Colonic mucosa (tissue), 4 donors: ENCODE results near the gene TRIM66. TPM values are rescaled to one million over a fixed set of nuclear protein-coding genes. Genes with fewer than 3 reads are reported as not detected.

Source experiments
- DNase-seq: peaks from one replicate; pipeline ENCODE4 v3.0.0-alpha.2; 2020
- H3K27ac ChIP-seq: fragments of 200-600 bp; one replicate; pipeline ENCODE4 v1.8.0; 2021
- H3K27me3 ChIP-seq: fragments of 200-600 bp; one replicate; pipeline ENCODE4 v1.8.0; 2021
- H3K36me3 ChIP-seq: fragments of 200-600 bp; one replicate; pipeline ENCODE4 v1.8.0; 2021
- H3K4me1 ChIP-seq: fragments of 200-600 bp; one replicate; pipeline ENCODE4 v1.8.0; 2021; ENCODE audit warnings: mild to moderate bottlenecking
- H3K4me3 ChIP-seq: fragments of 200-600 bp; one replicate; pipeline ENCODE4 v1.8.0; 2021
- H3K9ac ChIP-seq, 2 donors: one replicate each; pipeline ENCODE4 v1.7.0; 2013; ENCODE audit warnings: control low read depth in 2 of 2, low read depth in 2 of 2, low read length in 2 of 2
- H3K9me3 ChIP-seq: fragments of 200-600 bp; one replicate; pipeline ENCODE4 v1.8.0; 2021
- intact Hi-C: fragments of 100-400 bp; cut with DNase I; formaldehyde crosslinking; loops from one replicate; pipeline ENCODE4 v1.14.1; 2022
- total RNA-seq, 2 donors: library from RNA; stranded (reverse); fragmentation: NEBNext Ultra II Directional in 1 of 2; extraction: Animal tissue kit (Norgen Biotek cat#: 25700) in 1 of 2; gene quantifications; one replicate each; pipeline ENCODE4 v1.2.1, GENCODE V29; 2021
- TF ChIP-seq, protein P1 (sequence below): fragments of 200-600 bp; IDR thresholded peaks from one replicate; pipeline ENCODE4 v1.8.0; 2022; ENCODE audit warnings: antibody characterized with exemption, mild to moderate bottlenecking
- donor health status: healthy.
- donor health status: DM: no; HTN: no; CAD: no.
- donor health status: DM: no; HTN: no; CAD: no.

The TRIM66 gene
- total RNA-seq, 2 donors from 2014 or later, result 5.9 to 10.6 TPM

DNA sequence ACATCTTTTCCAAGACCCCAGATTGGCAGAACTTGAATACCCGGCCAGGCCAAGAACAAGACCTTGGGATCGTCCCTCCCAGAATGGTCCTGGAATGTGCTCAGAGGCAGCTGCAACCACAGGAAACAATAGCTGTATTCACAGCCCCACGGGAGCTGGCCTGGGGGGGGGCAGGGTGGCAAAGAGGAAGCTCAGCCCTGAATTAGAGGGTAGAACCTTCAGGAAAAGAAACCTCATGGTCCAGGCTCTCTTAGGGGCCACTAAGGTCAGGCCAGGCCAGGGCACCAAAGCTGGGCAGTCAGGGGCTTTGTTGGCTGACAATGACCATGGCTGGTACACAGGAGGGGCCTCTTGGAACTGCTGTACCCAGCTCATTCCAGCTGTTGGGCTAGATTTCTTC lies 17.4 kb upstream of the TRIM66 start:
- no peaks in the 10 kb centered on the region for H3K9me3 ChIP-seq
- H3K36me3 ChIP-seq, result no peaks in the 10 kb centered on the region
- H3K27me3 ChIP-seq, result no peaks in the 10 kb centered on the region
- H3K4me3 ChIP-seq, result no peak overlapping the region
- intact Hi-C loops, result loop anchor here (5.0 kb wide), 1 partner anchor 392 kb away; the partner anchor contains the start of gene SCUBE2
- no peak overlapping the region for H3K27ac ChIP-seq
- TF ChIP-seq, protein P1, sequence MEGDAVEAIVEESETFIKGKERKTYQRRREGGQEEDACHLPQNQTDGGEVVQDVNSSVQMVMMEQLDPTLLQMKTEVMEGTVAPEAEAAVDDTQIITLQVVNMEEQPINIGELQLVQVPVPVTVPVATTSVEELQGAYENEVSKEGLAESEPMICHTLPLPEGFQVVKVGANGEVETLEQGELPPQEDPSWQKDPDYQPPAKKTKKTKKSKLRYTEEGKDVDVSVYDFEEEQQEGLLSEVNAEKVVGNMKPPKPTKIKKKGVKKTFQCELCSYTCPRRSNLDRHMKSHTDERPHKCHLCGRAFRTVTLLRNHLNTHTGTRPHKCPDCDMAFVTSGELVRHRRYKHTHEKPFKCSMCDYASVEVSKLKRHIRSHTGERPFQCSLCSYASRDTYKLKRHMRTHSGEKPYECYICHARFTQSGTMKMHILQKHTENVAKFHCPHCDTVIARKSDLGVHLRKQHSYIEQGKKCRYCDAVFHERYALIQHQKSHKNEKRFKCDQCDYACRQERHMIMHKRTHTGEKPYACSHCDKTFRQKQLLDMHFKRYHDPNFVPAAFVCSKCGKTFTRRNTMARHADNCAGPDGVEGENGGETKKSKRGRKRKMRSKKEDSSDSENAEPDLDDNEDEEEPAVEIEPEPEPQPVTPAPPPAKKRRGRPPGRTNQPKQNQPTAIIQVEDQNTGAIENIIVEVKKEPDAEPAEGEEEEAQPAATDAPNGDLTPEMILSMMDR, result no peak
- no peak overlapping the region for H3K9ac ChIP-seq
- no peaks in the 10 kb centered on the region for H3K4me1 ChIP-seq
- DNase-seq, result no peak

- TF ChIP-seq, protein P1, result no peak
- DNase-seq, result no peak
- intact Hi-C loops, result loop anchor here (5.0 kb wide), 1 partner anchor 393 kb away; the partner anchor contains the start of gene SCUBE2
- no peaks in the 10 kb centered on the region for H3K4me1 ChIP-seq
- H3K27me3 ChIP-seq, result no peaks in the 10 kb centered on the region
- peaks cover 7% of the 10 kb centered on the region for H3K36me3 ChIP-seq
- H3K4me3 ChIP-seq, result no peak overlapping the region
- H3K9ac ChIP-seq, result no peak overlapping the region
- H3K9me3 ChIP-seq, result no peaks in the 10 kb centered on the region
- no peak overlapping the region for H3K27ac ChIP-seq
These were observed 16.5 kb upstream of the TRIM66 start for GRCh38 chr11:8698917-8699441.

DNA sequence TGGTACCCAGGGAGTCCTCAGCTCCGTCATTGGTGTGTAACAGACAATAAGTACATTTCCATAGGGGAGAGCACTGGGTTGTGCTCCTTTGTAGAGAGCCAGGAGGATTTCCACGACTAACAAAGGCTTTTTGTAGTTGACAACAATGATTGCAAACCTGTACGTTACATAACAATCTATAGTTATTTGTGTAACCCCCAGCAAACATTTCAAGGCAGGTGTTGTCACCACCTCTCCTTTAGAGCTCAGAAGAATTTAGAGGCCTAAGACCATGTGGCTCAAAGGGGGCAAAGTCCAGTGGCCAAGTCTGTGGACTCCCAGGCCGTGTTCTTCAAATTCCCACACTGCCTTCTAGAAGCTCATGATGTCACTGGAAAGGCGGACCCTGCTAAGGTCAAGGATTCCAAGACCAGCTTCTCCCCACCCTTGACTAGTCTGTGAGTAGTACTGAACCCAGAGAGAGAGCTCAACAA lies 15.9 kb upstream of the TRIM66 start:
- Histone ChIP-seq H3K36me3 (peaks cover 10% of the 10 kb centered on the region), H3K27ac (no peak overlapping the region), H3K4me3 (no peak overlapping the region), H3K9ac (no peak overlapping the region), H3K27me3 (no peaks in the 10 kb centered on the region), H3K9me3 (no peaks in the 10 kb centered on the region), H3K4me1 (no peaks in the 10 kb centered on the region)
- TF ChIP-seq, protein P1, result no peak
- intact Hi-C loops, result loop anchor here (5.0 kb wide), 1 partner anchor 394 kb away; the partner anchor contains the start of gene SCUBE2
- no peak for DNase-seq

DNA sequence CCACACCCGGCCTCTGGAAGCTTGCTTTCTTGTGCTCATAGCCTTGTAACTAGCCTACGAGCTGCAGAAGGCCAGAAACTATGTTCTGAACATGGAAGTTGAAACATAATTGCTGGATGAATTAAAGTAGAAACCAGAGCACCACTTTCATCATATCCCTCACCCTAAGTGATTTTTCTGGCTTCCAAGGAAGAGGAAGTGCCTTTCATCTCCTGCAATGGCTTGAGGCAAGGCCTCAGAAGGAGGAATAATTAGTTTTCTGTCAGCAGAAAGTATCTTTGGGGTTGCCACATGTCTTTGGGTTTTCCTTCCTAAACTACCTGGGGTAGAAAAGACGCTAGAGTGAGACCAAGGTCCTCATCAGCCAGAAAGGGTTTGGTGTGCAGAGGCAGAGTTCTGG lies 14.6 kb upstream of the TRIM66 start:
- DNase-seq, result no peak
- Histone ChIP-seq H3K9me3 (no peaks in the 10 kb centered on the region), H3K36me3 (peaks cover 10% of the 10 kb centered on the region), H3K27ac (no peak overlapping the region), H3K4me1 (no peaks in the 10 kb centered on the region), H3K4me3 (no peak overlapping the region), H3K27me3 (no peaks in the 10 kb centered on the region), H3K9ac (no peak overlapping the region)
- intact Hi-C loops, result loop anchor here (5.0 kb wide), 1 partner anchor 395 kb away; the partner anchor contains the start of gene SCUBE2
- TF ChIP-seq, protein P1, result no peak

GRCh38 chr11:8694137-8694536 lies 11.7 kb upstream of the TRIM66 start:
- TF ChIP-seq, protein P1, result no peak
- DNase-seq, result no peak
- no peak overlapping the region for H3K27ac ChIP-seq
- H3K9me3 ChIP-seq, result no peaks in the 10 kb centered on the region
- no peak overlapping the region for H3K9ac ChIP-seq
- H3K4me3 ChIP-seq, result no peak overlapping the region
- H3K27me3 ChIP-seq, result no peaks in the 10 kb centered on the region
- no peaks in the 10 kb centered on the region for H3K4me1 ChIP-seq
- H3K36me3 ChIP-seq, result peaks cover 10% of the 10 kb centered on the region
- intact Hi-C loops, result no loop called here
